BLaER1 treated with 17β-estradiol and CSF1 and Interleukin-3, amounts not matched to agents 10 nM and 100 nM (cell line): ENCODE data around the gene TSPAN14.
"Not testable (repeated sequence)": the region's sequence is repeated elsewhere in the genome, so short reads cannot be mapped to it uniquely, and the experiment has no call there.

Source experiments
- H3K27ac ChIP-seq, 11 experiments: shearing (Covaris generic); formaldehyde crosslinking; 2 replicates each; pipeline ENCODE4 v1.8.1; 2022
- H3K27me3 ChIP-seq, 11 experiments: shearing (Covaris generic); formaldehyde crosslinking; 2 replicates each; pipeline ENCODE4 v1.8.1; 2022
- H3K36me3 ChIP-seq, 11 experiments: shearing (Covaris generic); formaldehyde crosslinking; 2 replicates each; pipeline ENCODE4 v1.8.1; 2022
- H3K4me1 ChIP-seq, 10 experiments: shearing (Covaris generic); formaldehyde crosslinking; 2 replicates each; pipeline ENCODE4 v1.8.1; 2022
- H3K4me2 ChIP-seq, 11 experiments: shearing (Covaris generic); formaldehyde crosslinking; 2 replicates each; pipeline ENCODE4 v1.8.1; 2022
- H3K4me3 ChIP-seq, 10 experiments: shearing (Covaris generic); formaldehyde crosslinking; 2 replicates each; pipeline ENCODE4 v1.8.1; 2022
- H3K9ac ChIP-seq, 11 experiments: shearing (Covaris generic); formaldehyde crosslinking; 2 replicates each; pipeline ENCODE4 v1.8.1; 2022
- H3K9me3 ChIP-seq, 11 experiments: shearing (Covaris generic); formaldehyde crosslinking; replicated peaks in 1 of 11; 2 replicates each; pipeline ENCODE4 v1.8.1; 2022
- H4K20me1 ChIP-seq, 11 experiments: shearing (Covaris generic); formaldehyde crosslinking; 2 replicates each; pipeline ENCODE4 v1.8.1; 2022
- Cebpa-rat ChIP-seq, 11 experiments: shearing (Covaris generic); IDR thresholded peaks; 2 replicates each; pipeline ENCODE4 v1.8.1; 2022

Gene TSPAN14

GRCh38 chr10:80477813-80478212 lies 23.7 kb downstream of the TSPAN14 start:
- Histone ChIP-seq H3K4me3 (peak overlapping the region in 2 of 10 experiments; percentile 6 to 25; a peak in 2 of 20 replicates), H3K36me3 (peaks cover 71 to 90% (median 81%) of the 10 kb centered on the region in 11 experiments), H4K20me1 (peaks cover 38 to 88% (median 73%) of the 10 kb centered on the region in 11 experiments), H3K4me2 (peak overlapping the region in 5 of 11 experiments; percentile 18 to 100 (median 98); a peak in 8 of 22 replicates), H3K9me3 (peaks cover 0 to 46% (median 41%) of the 10 kb centered on the region in 11 experiments; a peak in 20 of 22 replicates), H3K4me1 (peaks cover 42 to 82% (median 58%) of the 10 kb centered on the region in 10 experiments), H3K27ac (peak overlapping the region in 5 of 11 experiments; percentile 7 to 86 (median 39); a peak in 6 of 22 replicates), H3K27me3 (no peaks in the 10 kb centered on the region), H3K9ac (no peak overlapping the region)
- no peak for TF ChIP-seq Cebpa-rat (IDR thresholded peaks at IDR 0.05)

- H3K9ac ChIP-seq, H3K27me3 ChIP-seq, H3K4me3 ChIP-seq, H3K4me2 ChIP-seq, H3K27ac ChIP-seq: not testable (repeated sequence)
- Histone ChIP-seq H3K4me1 (peaks cover 44 to 82% (median 58%) of the 10 kb centered on the region in 10 experiments), H4K20me1 (peaks cover 36 to 88% (median 59%) of the 10 kb centered on the region in 11 experiments; a peak in 18 of 22 replicates), H3K36me3 (peaks cover 57 to 85% (median 68%) of the 10 kb centered on the region in 11 experiments), H3K9me3 (peaks cover 0 to 35% (median 34%) of the 10 kb centered on the region in 11 experiments; a peak in 20 of 22 replicates)
Observed at GRCh38 chr10:80480373-80480772, 26.3 kb downstream of the TSPAN14 start.

- Histone ChIP-seq H3K27ac (0 out of 22 replicates have a peak overlapping the region, but pooled peaks of 1 of the 11 experiments have one; percentile 3), H4K20me1 (peaks cover 41 to 87% (median 55%) of the 10 kb centered on the region in 11 experiments; a peak in 18 of 22 replicates)
- no peak for TF ChIP-seq Cebpa-rat (IDR thresholded peaks at IDR 0.05)
Observed at GRCh38 chr10:80480852-80481251, 26.7 kb downstream of the TSPAN14 start.

GRCh38 chr10:80484243-80484642 lies 30.1 kb downstream of the TSPAN14 start:
- H3K27me3 ChIP-seq = no peaks in the 10 kb centered on the region
- peak overlapping the region; percentile 81 to 97 (median 92) for H3K27ac ChIP-seq

More at GRCh38 chr10:80480852-80481251, 26.7 kb downstream of the TSPAN14 start:
- Histone ChIP-seq H3K9me3 (peaks cover 0 to 31% (median 29%) of the 10 kb centered on the region in 11 experiments; a peak in 20 of 22 replicates), H3K4me3 (no peak overlapping the region), H3K9ac (peak overlapping the region in 1 of 11 experiments; percentile 21; a peak in 1 of 22 replicates), H3K27me3 (no peaks in the 10 kb centered on the region), H3K36me3 (peaks cover 53 to 80% (median 63%) of the 10 kb centered on the region in 11 experiments), H3K4me1 (peaks cover 48 to 82% (median 59%) of the 10 kb centered on the region in 10 experiments), H3K4me2 (peak overlapping the region in 9 of 11 experiments; percentile 19 to 99 (median 94); a peak in 9 of 22 replicates)

GRCh38 chr10:80484676-80485075 lies 30.6 kb downstream of the TSPAN14 start:
- Histone ChIP-seq H3K36me3 (peaks cover 39 to 75% (median 47%) of the 10 kb centered on the region in 11 experiments), H3K27ac (peak overlapping the region; percentile 81 to 97 (median 92)), H4K20me1 (peaks cover 22 to 68% (median 33%) of the 10 kb centered on the region in 11 experiments; a peak in 17 of 22 replicates), H3K27me3 (no peaks in the 10 kb centered on the region), H3K4me2 (peak overlapping the region; percentile 90 to 99 (median 94)), H3K4me3 (peak overlapping the region in 5 of 10 experiments; percentile 12 to 51 (median 36); a peak in 3 of 20 replicates), H3K4me1 (peaks cover 87 to 90% (median 89%) of the 10 kb centered on the region in 10 experiments), H3K9ac (peak overlapping the region; percentile 11 to 79 (median 73); a peak in 21 of 22 replicates), H3K9me3 (no peaks in the 10 kb centered on the region)
- TF ChIP-seq Cebpa-rat (IDR thresholded peaks at IDR 0.05) = no peak

More at GRCh38 chr10:80484243-80484642, 30.1 kb downstream of the TSPAN14 start:
- peak overlapping the region; percentile 90 to 99 (median 94) for H3K4me2 ChIP-seq
- H3K36me3 ChIP-seq = peaks cover 35 to 71% (median 43%) of the 10 kb centered on the region in 11 experiments
- H3K9me3 ChIP-seq = no peaks in the 10 kb centered on the region
- peaks cover 82 to 86% (median 84%) of the 10 kb centered on the region in 10 experiments for H3K4me1 ChIP-seq
- H3K4me3 ChIP-seq = peak overlapping the region in 2 of 10 experiments; percentile 12 to 25; a peak in 1 of 20 replicates
- peaks cover 22 to 68% (median 33%) of the 10 kb centered on the region in 11 experiments; a peak in 17 of 22 replicates for H4K20me1 ChIP-seq
- peak overlapping the region; percentile 11 to 79 (median 73); a peak in 19 of 22 replicates for H3K9ac ChIP-seq
- no peak for TF ChIP-seq Cebpa-rat (IDR thresholded peaks at IDR 0.05)

GRCh38 chr10:80485076-80485945 lies 31.2 kb downstream of the TSPAN14 start:
- H3K4me1 ChIP-seq = peaks cover 93 to 97% (median 95%) of the 10 kb centered on the region in 10 experiments
- H3K27ac ChIP-seq = peak overlapping the region; percentile 81 to 97 (median 92)
- H3K36me3 ChIP-seq = peaks cover 45 to 78% (median 53%) of the 10 kb centered on the region in 11 experiments

GRCh38 chr10:80485946-80486764 lies 32.0 kb downstream of the TSPAN14 start:
- Histone ChIP-seq H3K4me1 (peaks cover 100% of the 10 kb centered on the region in 10 experiments), H3K4me3 (peak overlapping the region; percentile 14 to 62 (median 38); a peak in 16 of 20 replicates), H3K9ac (peak overlapping the region; percentile 62 to 79 (median 73)), H3K27me3 (no peaks in the 10 kb centered on the region), H3K9me3 (no peaks in the 10 kb centered on the region), H4K20me1 (peaks cover 18 to 57% (median 28%) of the 10 kb centered on the region in 11 experiments; a peak in 17 of 22 replicates), H3K4me2 (peak overlapping the region; percentile 90 to 99 (median 94)), H3K36me3 (peaks cover 50 to 78% (median 56%) of the 10 kb centered on the region in 11 experiments), H3K27ac (peak overlapping the region; percentile 81 to 97 (median 92))
- no peak for TF ChIP-seq Cebpa-rat (IDR thresholded peaks at IDR 0.05)

More at GRCh38 chr10:80485076-80485945, 31.2 kb downstream of the TSPAN14 start:
- peak overlapping the region; percentile 62 to 79 (median 73) for H3K9ac ChIP-seq
- peak overlapping the region; percentile 14 to 62 (median 38); a peak in 14 of 20 replicates for H3K4me3 ChIP-seq
- no peaks in the 10 kb centered on the region for H3K27me3 ChIP-seq
- H3K4me2 ChIP-seq = peak overlapping the region; percentile 90 to 99 (median 94)
- no peaks in the 10 kb centered on the region for H3K9me3 ChIP-seq
- peaks cover 22 to 65% (median 33%) of the 10 kb centered on the region in 11 experiments; a peak in 17 of 22 replicates for H4K20me1 ChIP-seq
- no peak for TF ChIP-seq Cebpa-rat (IDR thresholded peaks at IDR 0.05)
